Stimulated activated CD4-positive, alpha-beta T cell treated with anti-CD3 and anti-CD28 coated beads, Interleukin-4, amount 100 ng/mL, for 4 hours (primary cell): ENCODE data around the gene ATOSB.
"Not testable (repeated sequence)": the region's sequence is repeated elsewhere in the genome, so short reads cannot be mapped to it uniquely, and the experiment has no call there.

Source experiments
- DNase-seq, 2 experiments: peaks; one replicate each; pipeline ENCODE4 v3.0.0-alpha.2; 2020

The ATOSB gene

GRCh38 chr9:35115680-35116538, at the start of gene ATOSB:
Gene ATOSB, minus strand, starts transcription at chr9:35115862. Its CDS starts 7,588 bp downstream, at chr9:35108274.
- peak; percentile 87 to 89 for DNase-seq

- DNase-seq, result no peak
Measured at GRCh38 chr9:35164711-35165110, 49.0 kb upstream of the ATOSB start.

GRCh38 chr9:35163413-35163812, 47.8 kb upstream of the ATOSB start:
- DNase-seq, result no peak

GRCh38 chr9:35162605-35163315, 47.1 kb upstream of the ATOSB start:
- no peak for DNase-seq

- DNase-seq, result peak; percentile 72 to 78
Measured at GRCh38 chr9:35161713-35162604, 46.3 kb upstream of the ATOSB start, which contains the start of gene UNC13B. Gene UNC13B, plus strand, starts transcription at chr9:35162009. Its CDS starts 275 bp downstream, at chr9:35162284.

- no peak for DNase-seq
Measured at GRCh38 chr9:35158501-35159280, 43.0 kb upstream of the ATOSB start.

- not testable (repeated sequence) for DNase-seq
Measured at GRCh38 chr9:35157836-35158235, 42.2 kb upstream of the ATOSB start.

- no peak for DNase-seq
Measured at GRCh38 chr9:35156781-35157180, 41.1 kb upstream of the ATOSB start.

GRCh38 chr9:35152926-35153325, 37.3 kb upstream of the ATOSB start:
- no peak for DNase-seq

- DNase-seq, result not testable (repeated sequence)
Measured at GRCh38 chr9:35147941-35148563, 32.4 kb upstream of the ATOSB start.

- no peak for DNase-seq
Measured at GRCh38 chr9:35142037-35142436, 26.4 kb upstream of the ATOSB start.

GRCh38 chr9:35140093-35140492, 24.4 kb upstream of the ATOSB start:
- DNase-seq, result no peak

- no peak for DNase-seq
Measured at GRCh38 chr9:35136866-35137265, 21.2 kb upstream of the ATOSB start.

GRCh38 chr9:35135988-35136387, 20.3 kb upstream of the ATOSB start:
- no peak for DNase-seq

- no peak for DNase-seq
Measured at GRCh38 chr9:35134920-35135319, 19.3 kb upstream of the ATOSB start.

GRCh38 chr9:35116898-35117551, 1.4 kb upstream of the ATOSB start:
- peak; percentile 72 to 85 for DNase-seq

GRCh38 chr9:35116539-35116897, 856 bp upstream of the ATOSB start:
- DNase-seq, result no peak

- no peak for DNase-seq
Measured at GRCh38 chr9:35114840-35115628, 628 bp downstream of the ATOSB start.

GRCh38 chr9:35114113-35114839, 1.4 kb downstream of the ATOSB start:
- DNase-seq, result peak; percentile 41 to 69
